Femur (tissue), 1 donor: Measurements from ENCODE around the gene CARM1.
"Not testable (repeated sequence)": the region's sequence is repeated elsewhere in the genome, so short reads cannot be mapped to it uniquely, and the experiment has no call there.

ENCODE experiments used
- DNase-seq: peaks from one replicate; pipeline ENCODE4 v3.0.0-alpha.2; 2017

The CARM1 gene

GRCh38 chr19:10935371-10936059, 64.2 kb downstream of the CARM1 start:
- no peak for DNase-seq

- no peak for DNase-seq
These were observed 65.3 kb downstream of the CARM1 start for GRCh38 chr19:10936661-10937084.

- DNase-seq, result not testable (repeated sequence)
These were observed 70.3 kb downstream of the CARM1 start for GRCh38 chr19:10941649-10942048.

GRCh38 chr19:10943412-10943811, 72.1 kb downstream of the CARM1 start:
- not testable (repeated sequence) for DNase-seq

GRCh38 chr19:10945264-10945663, 73.9 kb downstream of the CARM1 start:
- DNase-seq, result no peak

GRCh38 chr19:10946958-10947657, 75.8 kb downstream of the CARM1 start:
- no peak for DNase-seq

GRCh38 chr19:10952809-10953208, 81.5 kb downstream of the CARM1 start:
- no peak for DNase-seq

- not testable (repeated sequence) for DNase-seq
These were observed 88.1 kb downstream of the CARM1 start for GRCh38 chr19:10959277-10959968.

GRCh38 chr19:10960314-10961072, 89.1 kb downstream of the CARM1 start, which contains the start of gene SMARCA4:
SMARCA4 (plus strand) TSS chr19:10961030; CDS start chr19:10984152, 23,122 bp downstream.
- peak; percentile 98 for DNase-seq

GRCh38 chr19:10961073-10961860, 89.9 kb downstream of the CARM1 start:
- no peak for DNase-seq

- DNase-seq, result no peak
These were observed 91.5 kb downstream of the CARM1 start for GRCh38 chr19:10962863-10963262.

GRCh38 chr19:10963865-10964264, 92.5 kb downstream of the CARM1 start:
- DNase-seq, result no peak

- DNase-seq, result no peak
These were observed 93.5 kb downstream of the CARM1 start for GRCh38 chr19:10964903-10965302.

- no peak for DNase-seq
These were observed 94.0 kb downstream of the CARM1 start for GRCh38 chr19:10965398-10965797.

GRCh38 chr19:10966809-10967208, 95.5 kb downstream of the CARM1 start:
- DNase-seq, result no peak

GRCh38 chr19:10968527-10969135, 97.3 kb downstream of the CARM1 start:
- DNase-seq, result peak; percentile 44

- DNase-seq, result no peak
These were observed 99.9 kb downstream of the CARM1 start for GRCh38 chr19:10971107-10971726.
